Astrocyte of the hippocampus (primary cell): Measurements from ENCODE around the gene AMPD1.

Experiments used
- DNase-seq: peaks from one replicate; pipeline ENCODE4 v3.0.0; 2011; ENCODE audit warnings: low read depth, low spot score

Gene AMPD1

GRCh38 chr1:114700036-114700600 lies 4.8 kb upstream of the AMPD1 start:
- DNase-seq = peak; percentile 46

GRCh38 chr1:114696810-114697209 lies 1.5 kb upstream of the AMPD1 start:
- no peak for DNase-seq

- DNase-seq = no peak
Measured at GRCh38 chr1:114694540-114695310, 621 bp downstream of the AMPD1 start.

GRCh38 chr1:114692947-114693346 lies 2.4 kb downstream of the AMPD1 start:
- DNase-seq = no peak

GRCh38 chr1:114691061-114691460 lies 4.3 kb downstream of the AMPD1 start:
- DNase-seq = no peak

- no peak for DNase-seq
Measured at GRCh38 chr1:114690148-114690547, 5.2 kb downstream of the AMPD1 start.

GRCh38 chr1:114688526-114688925 lies 6.8 kb downstream of the AMPD1 start:
- DNase-seq = no peak

GRCh38 chr1:114685851-114686250 lies 9.5 kb downstream of the AMPD1 start:
- DNase-seq = no peak

GRCh38 chr1:114677691-114678090 lies 17.7 kb downstream of the AMPD1 start:
- DNase-seq = no peak

- no peak for DNase-seq
Measured at GRCh38 chr1:114676115-114676514, 19.2 kb downstream of the AMPD1 start.

GRCh38 chr1:114671939-114672275 lies 23.4 kb downstream of the AMPD1 start:
- no peak for DNase-seq

GRCh38 chr1:114671011-114671938 lies 24.1 kb downstream of the AMPD1 start:
- DNase-seq = peak; percentile 1

GRCh38 chr1:114670083-114671010 lies 25.0 kb downstream of the AMPD1 start:
- DNase-seq = peak; percentile 96

- no peak for DNase-seq
Measured at GRCh38 chr1:114669562-114670082, 25.7 kb downstream of the AMPD1 start, which contains the start of gene DENND2C. Gene DENND2C (minus strand): TSS chr1:114670049. CDS start chr1:114625984, 44,065 bp downstream.

GRCh38 chr1:114668784-114669561 lies 26.4 kb downstream of the AMPD1 start:
- DNase-seq = no peak

GRCh38 chr1:114668373-114668772 lies 27.0 kb downstream of the AMPD1 start:
- DNase-seq = no peak

- DNase-seq = no peak
Measured at GRCh38 chr1:114666954-114667353, 28.4 kb downstream of the AMPD1 start.

GRCh38 chr1:114660238-114660637 lies 35.1 kb downstream of the AMPD1 start:
- DNase-seq = no peak

GRCh38 chr1:114651893-114652292 lies 43.5 kb downstream of the AMPD1 start:
- DNase-seq = no peak

- DNase-seq = no peak
Measured at GRCh38 chr1:114648503-114648902, 46.8 kb downstream of the AMPD1 start.
